Measurements from ENCODE around the gene SLC6A12. TPM values are rescaled to one million over a fixed set of nuclear protein-coding genes. Genes with fewer than 3 reads are reported as not detected.

Gene SLC6A12
- total RNA-seq, 1 donor from 2014 or later, result 0.10 TPM

GRCh38 chr12:177336-177979 is 36.5 kb downstream of the SLC6A12 start:
- no peak for DNase-seq

- DNase-seq, result no peak
Measured at GRCh38 chr12:176321-177181, 37.4 kb downstream of the SLC6A12 start.

- no peak for DNase-seq
Measured at GRCh38 chr12:175759-176158, 38.2 kb downstream of the SLC6A12 start.

GRCh38 chr12:175250-175649 is 38.7 kb downstream of the SLC6A12 start:
- no peak for DNase-seq

GRCh38 chr12:174596-174995 is 39.4 kb downstream of the SLC6A12 start:
- DNase-seq, result no peak

- no peak for DNase-seq
Measured at GRCh38 chr12:174124-174523, 39.8 kb downstream of the SLC6A12 start.

- DNase-seq, result no peak
Measured at GRCh38 chr12:172732-173161, 41.2 kb downstream of the SLC6A12 start.

GRCh38 chr12:171743-172676 is 41.9 kb downstream of the SLC6A12 start:
- no peak for DNase-seq

- no peak for DNase-seq
Measured at GRCh38 chr12:171276-171675, 42.7 kb downstream of the SLC6A12 start.

GRCh38 chr12:170371-171225 is 43.4 kb downstream of the SLC6A12 start:
- DNase-seq, result no peak

GRCh38 chr12:169528-170370 is 44.2 kb downstream of the SLC6A12 start:
- DNase-seq, result no peak

GRCh38 chr12:168763-169525 is 45.0 kb downstream of the SLC6A12 start:
- DNase-seq, result no peak

GRCh38 chr12:167959-168600 is 45.9 kb downstream of the SLC6A12 start:
- no peak for DNase-seq

GRCh38 chr12:166425-167075 is 47.4 kb downstream of the SLC6A12 start:
- DNase-seq, result no peak

GRCh38 chr12:165862-166368 is 48.0 kb downstream of the SLC6A12 start:
- no peak for DNase-seq

- DNase-seq, result no peak
Measured at GRCh38 chr12:164207-164606, 49.8 kb downstream of the SLC6A12 start.

GRCh38 chr12:163406-163986 is 50.5 kb downstream of the SLC6A12 start:
- no peak for DNase-seq
